PC-9 (cell line): ENCODE data around the gene CEP20. TPM values are rescaled to one million over a fixed set of nuclear protein-coding genes. Genes with fewer than 3 reads are reported as not detected.

ENCODE experiments used
- BruUV-seq: library from RNA; stranded (reverse); fragments of 400-500 nt; replicated peaks from 2 replicates; lab custom pipeline; 2021; lab: Mats Ljungman, UMichigan
- CTCF ChIA-PET: fragments of 300-600 bp; sonication (Branson Sonifier 250); formaldehyde crosslinking; loops from one replicate; lab custom pipeline; 2022; ENCODE audit warnings: antibody characterized with exemption; lab: Charles Lee
- POLR2A ChIA-PET: fragments of 300-600 bp; sonication (Branson Sonifier 250); formaldehyde crosslinking; loops from one replicate; lab custom pipeline; 2022; ENCODE audit warnings: antibody characterized with exemption; ENCODE audit not compliant: unreplicated experiment; lab: Charles Lee
- DNase-seq, 2 experiments: peaks; one replicate each; pipeline versions ENCODE4 v3.0.0 to v3.0.0-alpha.2; 2015 to 2022; ENCODE audit warnings: mixed read lengths in 1 of 2
- H2AFZ ChIP-seq: fragments of 200-600 bp; sonication (generic); 2 replicates; pipeline ENCODE4 v1.8.1; 2017; ENCODE audit warnings: antibody characterized with exemption
- H3F3A ChIP-seq: fragments of 200-600 bp; sonication (generic); 2 replicates; pipeline ENCODE4 v1.8.1; 2017; ENCODE audit warnings: antibody characterized with exemption, mild to moderate bottlenecking, low read depth; ENCODE audit not compliant: insufficient read depth
- H3K27ac ChIP-seq: fragments of 200-600 bp; sonication (generic); 2 replicates; pipeline ENCODE4 v1.6.1; 2016; ENCODE audit warnings: mixed run types
- H3K27me3 ChIP-seq: fragments of 200-600 bp; sonication (generic); 2 replicates; pipeline ENCODE4 v1.6.1; 2016; ENCODE audit warnings: low read depth, mixed run types; ENCODE audit not compliant: insufficient read depth
- H3K36me3 ChIP-seq: fragments of 200-600 bp; sonication (generic); 2 replicates; pipeline ENCODE4 v1.6.1; 2016; ENCODE audit warnings: low read depth, mixed run types
- H3K4me1 ChIP-seq: fragments of 200-600 bp; sonication (generic); replicated peaks from 2 replicates; pipeline ENCODE4 v1.6.1; 2016; ENCODE audit warnings: mixed run types; ENCODE audit not compliant: insufficient read depth
- H3K4me2 ChIP-seq: fragments of 200-600 bp; sonication (generic); 2 replicates; pipeline ENCODE4 v1.6.1; 2017; ENCODE audit warnings: mixed run types
- H3K4me3 ChIP-seq: fragments of 200-600 bp; sonication (generic); 2 replicates; pipeline ENCODE4 v1.6.1; 2016; ENCODE audit warnings: mixed run types
- H3K79me2 ChIP-seq: fragments of 200-600 bp; sonication (generic); 2 replicates; pipeline ENCODE4 v1.6.1; 2017; ENCODE audit warnings: low read depth, mixed run types
- H3K9me2 ChIP-seq: fragments of 200-600 bp; sonication (generic); 2 replicates; pipeline ENCODE4 v1.8.1; 2017; ENCODE audit warnings: mild to moderate bottlenecking; ENCODE audit not compliant: insufficient read depth
- H3K9me3 ChIP-seq: fragments of 200-600 bp; sonication (generic); 2 replicates; pipeline ENCODE4 v1.8.1; 2016; ENCODE audit warnings: low read depth; ENCODE audit not compliant: insufficient read depth
- H4K20me1 ChIP-seq: fragments of 200-600 bp; sonication (generic); 2 replicates; pipeline ENCODE4 v1.8.1; 2017; ENCODE audit not compliant: insufficient read depth
- CTCF ChIP-seq: fragments of 200-600 bp; sonication (generic); conservative IDR thresholded peaks from 2 replicates; pipeline ENCODE4 v1.6.1; 2017; ENCODE audit warnings: mixed run types, antibody characterized with exemption, mild to moderate bottlenecking, moderate library complexity
- EZH2 ChIP-seq: fragments of 200-600 bp; sonication (generic); IDR thresholded peaks from 2 replicates; pipeline ENCODE4 v1.8.0; 2017; ENCODE audit warnings: antibody characterized with exemption, low read depth
- intact Hi-C: fragments of 100-400 bp; cut with micrococcal nuclease; formaldehyde crosslinking; loops from one replicate; pipeline ENCODE4 v1.10.0; 2022; ENCODE audit not compliant: unreplicated experiment
- total RNA-seq: library from RNA; stranded (reverse); gene quantifications from 2 replicates; pipeline ENCODE4 v1.2.3, GENCODE V29; 2021

The CEP20 gene
- total RNA-seq, 1 experiment from 2014 or later, result 125 TPM

GRCh38 chr16:15856901-15857698 is 31.3 kb downstream of the CEP20 start, which contains the start of gene MYH11:
Gene MYH11 (minus strand): TSS chr16:15857028. CDS start chr16:15838252, 18,776 bp downstream.
- no peak within 1 kb of the TSS for H3K4me2 ChIP-seq
- BruUV-seq, result no TSS peak
- no peaks in the 10 kb centered on the region for H3K9me2 ChIP-seq
- TF ChIP-seq EZH2, result no peak
- DNase-seq, result no peak
- no peaks in the 10 kb centered on the region for H3K79me2 ChIP-seq
- H3F3A ChIP-seq, result no peaks in the 10 kb centered on the region
- H4K20me1 ChIP-seq, result no peaks in the 10 kb centered on the region
- CTCF ChIA-PET, result no interaction called here
- H3K9me3 ChIP-seq, result no peaks in the 10 kb centered on the region
- no peaks in the 10 kb centered on the region for H3K4me1 ChIP-seq
- intact Hi-C loops, result no loop called here
- H2AFZ ChIP-seq, result no peak within 1 kb of the TSS
- POLR2A ChIA-PET, result no interaction called here
- no peaks in the 10 kb centered on the region for H3K27me3 ChIP-seq
- H3K27ac ChIP-seq, result no peak within 1 kb of the TSS
- no peak within 1 kb of the TSS for H3K4me3 ChIP-seq
- H3K36me3 ChIP-seq, result no peaks in the 10 kb centered on the region

- H3K9me2 ChIP-seq, result no peaks in the 10 kb centered on the region
- no peaks in the 10 kb centered on the region for H3K9me3 ChIP-seq
- no peaks in the 10 kb centered on the region for H3K27me3 ChIP-seq
- no peak for DNase-seq
- BruUV-seq, result no TSS peak
- H4K20me1 ChIP-seq, result no peaks in the 10 kb centered on the region
- no peaks in the 10 kb centered on the region for H3K4me1 ChIP-seq
- no peak overlapping the region for H3K4me3 ChIP-seq
- H3K36me3 ChIP-seq, result no peaks in the 10 kb centered on the region
- H3F3A ChIP-seq, result no peaks in the 10 kb centered on the region
- no peaks in the 10 kb centered on the region for H3K79me2 ChIP-seq
- ChIA-PET CTCF (no interaction called here), POLR2A (no interaction called here)
- TF ChIP-seq CTCF, result no peak
- no peak for TF ChIP-seq EZH2
- intact Hi-C loops, result no loop called here
- no peak overlapping the region for H2AFZ ChIP-seq
- H3K27ac ChIP-seq, result no peak overlapping the region
- H3K4me2 ChIP-seq, result no peak overlapping the region
Measured at GRCh38 chr16:15856182-15856581, 32.2 kb downstream of the CEP20 start.

- POLR2A ChIA-PET, result no interaction called here
- TF ChIP-seq EZH2, result no peak
- TF ChIP-seq CTCF, result no peak
- CTCF ChIA-PET, result no interaction called here
- BruUV-seq, result no TSS peak
- Histone ChIP-seq H3K27me3 (no peaks in the 10 kb centered on the region), H3K4me2 (no peak overlapping the region), H3K9me3 (no peaks in the 10 kb centered on the region), H4K20me1 (no peaks in the 10 kb centered on the region), H3K36me3 (no peaks in the 10 kb centered on the region), H2AFZ (no peak overlapping the region), H3K4me3 (no peak overlapping the region), H3K4me1 (no peaks in the 10 kb centered on the region), H3K79me2 (no peaks in the 10 kb centered on the region), H3K9me2 (no peaks in the 10 kb centered on the region), H3K27ac (no peak overlapping the region), H3F3A (no peaks in the 10 kb centered on the region)
- intact Hi-C loops, result no loop called here
- no peak for DNase-seq
Measured at GRCh38 chr16:15855704-15856003, 32.7 kb downstream of the CEP20 start.
